ENCODE data around the gene ADTRP.

DNA sequence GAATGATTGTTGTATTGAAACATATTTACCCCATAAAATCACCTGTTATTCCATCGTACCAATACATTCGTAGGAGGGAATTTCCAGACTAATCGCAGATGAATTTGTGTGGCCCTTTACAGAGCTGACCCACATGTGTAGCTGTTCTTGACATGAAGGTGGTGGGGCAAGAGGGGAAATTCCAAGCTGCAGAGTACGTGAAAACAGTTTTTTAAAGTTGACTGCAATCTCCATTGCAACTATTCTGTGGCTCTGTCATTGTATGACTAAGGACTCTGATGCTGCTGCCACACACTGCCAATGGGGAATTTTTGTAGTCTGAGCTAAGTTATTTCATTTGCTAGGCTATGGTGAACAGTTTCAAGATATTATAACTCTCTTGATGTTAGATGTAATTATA lies 46.4 kb upstream of the ADTRP start:
- TF ChIP-seq, protein P1, sequence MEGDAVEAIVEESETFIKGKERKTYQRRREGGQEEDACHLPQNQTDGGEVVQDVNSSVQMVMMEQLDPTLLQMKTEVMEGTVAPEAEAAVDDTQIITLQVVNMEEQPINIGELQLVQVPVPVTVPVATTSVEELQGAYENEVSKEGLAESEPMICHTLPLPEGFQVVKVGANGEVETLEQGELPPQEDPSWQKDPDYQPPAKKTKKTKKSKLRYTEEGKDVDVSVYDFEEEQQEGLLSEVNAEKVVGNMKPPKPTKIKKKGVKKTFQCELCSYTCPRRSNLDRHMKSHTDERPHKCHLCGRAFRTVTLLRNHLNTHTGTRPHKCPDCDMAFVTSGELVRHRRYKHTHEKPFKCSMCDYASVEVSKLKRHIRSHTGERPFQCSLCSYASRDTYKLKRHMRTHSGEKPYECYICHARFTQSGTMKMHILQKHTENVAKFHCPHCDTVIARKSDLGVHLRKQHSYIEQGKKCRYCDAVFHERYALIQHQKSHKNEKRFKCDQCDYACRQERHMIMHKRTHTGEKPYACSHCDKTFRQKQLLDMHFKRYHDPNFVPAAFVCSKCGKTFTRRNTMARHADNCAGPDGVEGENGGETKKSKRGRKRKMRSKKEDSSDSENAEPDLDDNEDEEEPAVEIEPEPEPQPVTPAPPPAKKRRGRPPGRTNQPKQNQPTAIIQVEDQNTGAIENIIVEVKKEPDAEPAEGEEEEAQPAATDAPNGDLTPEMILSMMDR (conservative IDR thresholded peaks at IDR 0.05; ENCODE audit: low read length), result no peak
- TF ChIP-seq EZH2phosphoT487 (IDR thresholded peaks at IDR 0.05; ENCODE audit: borderline replicate concordance, low read depth, low read length), result no peak

All from OCI-LY7 (cell line).